ENCODE data around the gene P3H1. TPM values are rescaled to one million over a fixed set of nuclear protein-coding genes. Genes with fewer than 3 reads are reported as not detected.
"Not testable (repeated sequence)": the region's sequence is repeated elsewhere in the genome, so short reads cannot be mapped to it uniquely, and the experiment has no call there.

The P3H1 gene
- total and polyA plus RNA-seq, 2 of the 13 experiments (the other 11 are each of a cell fraction or from before 2014, with no cell fraction given): 64.6 to 120 TPM

DNA sequence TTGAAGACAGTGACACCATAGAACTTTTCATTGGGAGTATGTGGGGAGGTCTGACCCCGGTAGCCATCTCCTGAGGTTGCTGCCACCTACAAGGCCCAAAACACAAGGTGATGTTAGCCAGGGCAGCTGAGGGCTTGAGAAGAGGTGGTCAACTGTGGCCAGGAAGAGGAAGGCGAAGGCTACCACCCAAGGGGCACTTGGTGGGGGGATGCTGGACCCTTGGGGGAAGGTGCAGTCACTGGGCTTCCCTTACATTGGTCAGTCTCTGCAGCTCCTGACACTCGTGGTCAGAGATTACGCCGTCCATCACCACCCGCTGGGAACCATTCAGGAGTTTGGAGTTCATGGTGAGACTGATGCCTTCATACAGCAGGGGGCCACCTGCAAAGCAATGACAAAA is 14.5 kb downstream of the P3H1 start:
- Histone ChIP-seq H3K4me1 (ENCODE audit: insufficient read depth, low read length) (peaks cover 19% of the 10 kb centered on the region), H4K20me1 (ENCODE audit: insufficient read depth, low read length) (no peaks in the 10 kb centered on the region), H3K9me3 (ENCODE audit: low read length) (no peaks in the 10 kb centered on the region), H3K27ac (ENCODE audit: extremely low read length, insufficient read depth, low read length) (no peak overlapping the region), H3K9ac (ENCODE audit: insufficient read depth, low read depth, low read length) (no peak overlapping the region), H3K36me3 (replicated peaks in 1 of 2; ENCODE audit: control insufficient read depth in 1 of 2, insufficient read depth in 2 of 2, low read length in 2 of 2) (peaks cover 42 to 85% of the 10 kb centered on the region in 2 experiments), H2AFZ (ENCODE audit: low read length) (no peak overlapping the region), H3K4me2 (ENCODE audit: low read depth, low read length) (no peak overlapping the region), H3K79me2 (ENCODE audit: insufficient read depth, low read length) (no peaks in the 10 kb centered on the region), H3K27me3 (ENCODE audit: control insufficient read depth in 1 of 2, insufficient read depth in 2 of 2, low read length in 2 of 2) (no peaks in the 10 kb centered on the region), H3K4me3 (replicated peaks in 1 of 3; ENCODE audit: insufficient read depth in 1 of 3, low read depth in 2 of 3, low read length in 3 of 3) (no peak overlapping the region)
- WGBS (ENCODE audit: low lambda C conversion rate): 100% methylated on average over 6 of the region's 6 CpGs
- intact Hi-C loops (cut with micrococcal nuclease; ENCODE audit: unreplicated experiment) (no loop called here), in situ Hi-C loops (cut with HindIII; ENCODE audit: extremely low pct_ligation_motif_present, low pct_unique_long_range_greater_than_20kb) (no loop called here)
- ChIA-PET CTCF (ENCODE audit: low intra/inter-chr PET ratio, low total read pairs) (no interaction called here), POLR2A (interaction anchor here (1.1 kb wide), 1 partner anchor 15 kb away, joined by 5 read pairs; the partner anchor contains the start of genes C1orf50 and P3H1)
- DNase-seq (ENCODE audit: low spot score) (no peak), FAIRE-seq (no peak), ATAC-seq (no peak)
- BruUV-seq (replicated peaks): no TSS peak
- TF ChIP-seq, protein P1, sequence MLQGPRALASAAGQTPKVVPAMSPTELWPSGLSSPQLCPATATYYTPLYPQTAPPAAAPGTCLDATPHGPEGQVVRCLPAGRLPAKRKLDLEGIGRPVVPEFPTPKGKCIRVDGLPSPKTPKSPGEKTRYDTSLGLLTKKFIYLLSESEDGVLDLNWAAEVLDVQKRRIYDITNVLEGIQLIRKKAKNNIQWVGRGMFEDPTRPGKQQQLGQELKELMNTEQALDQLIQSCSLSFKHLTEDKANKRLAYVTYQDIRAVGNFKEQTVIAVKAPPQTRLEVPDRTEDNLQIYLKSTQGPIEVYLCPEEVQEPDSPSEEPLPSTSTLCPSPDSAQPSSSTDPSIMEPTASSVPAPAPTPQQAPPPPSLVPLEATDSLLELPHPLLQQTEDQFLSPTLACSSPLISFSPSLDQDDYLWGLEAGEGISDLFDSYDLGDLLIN (CRISPR knock-in tag; IDR thresholded peaks at IDR 0.05; ENCODE audit: borderline replicate concordance): no peak
- no peak for TF ChIP-seq TBX3 (IDR thresholded peaks at IDR 0.05; ENCODE audit: borderline replicate concordance)
- no peak for TF ChIP-seq ZFP1 (CRISPR knock-in tag; IDR thresholded peaks at IDR 0.05)
- no peak for TF ChIP-seq IRF2 (CRISPR knock-in tag; IDR thresholded peaks at IDR 0.05)
- TF ChIP-seq POLR2AphosphoS2 (IDR thresholded peaks at IDR 0.05; ENCODE audit: low read depth, low read length): no peak
- no peak for TF ChIP-seq GABPA (IDR thresholded peaks at IDR 0.05; ENCODE audit: low read depth, low read length)
- no peak for TF ChIP-seq GABPA (CRISPR knock-in tag; IDR thresholded peaks at IDR 0.05; ENCODE audit: low read depth)
- TF ChIP-seq PPARG (CRISPR knock-in tag; conservative IDR thresholded peaks at IDR 0.05): no peak
- TF ChIP-seq, protein P2, sequence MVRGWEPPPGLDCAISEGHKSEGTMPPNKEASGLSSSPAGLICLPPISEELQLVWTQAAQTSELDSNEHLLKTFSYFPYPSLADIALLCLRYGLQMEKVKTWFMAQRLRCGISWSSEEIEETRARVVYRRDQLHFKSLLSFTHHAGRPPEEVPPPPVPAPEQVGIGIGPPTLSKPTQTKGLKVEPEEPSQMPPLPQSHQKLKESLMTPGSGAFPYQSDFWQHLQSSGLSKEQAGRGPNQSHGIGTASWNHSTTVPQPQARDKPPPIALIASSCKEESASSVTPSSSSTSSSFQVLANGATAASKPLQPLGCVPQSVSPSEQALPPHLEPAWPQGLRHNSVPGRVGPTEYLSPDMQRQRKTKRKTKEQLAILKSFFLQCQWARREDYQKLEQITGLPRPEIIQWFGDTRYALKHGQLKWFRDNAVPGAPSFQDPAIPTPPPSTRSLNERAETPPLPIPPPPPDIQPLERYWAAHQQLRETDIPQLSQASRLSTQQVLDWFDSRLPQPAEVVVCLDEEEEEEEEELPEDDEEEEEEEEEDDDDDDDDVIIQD (CRISPR knock-in tag; IDR thresholded peaks at IDR 0.05; ENCODE audit: low read depth): no peak
- no peak for TF ChIP-seq ESRRA (CRISPR knock-in tag; IDR thresholded peaks at IDR 0.05; ENCODE audit: low read depth)
- TF ChIP-seq, protein P3, sequence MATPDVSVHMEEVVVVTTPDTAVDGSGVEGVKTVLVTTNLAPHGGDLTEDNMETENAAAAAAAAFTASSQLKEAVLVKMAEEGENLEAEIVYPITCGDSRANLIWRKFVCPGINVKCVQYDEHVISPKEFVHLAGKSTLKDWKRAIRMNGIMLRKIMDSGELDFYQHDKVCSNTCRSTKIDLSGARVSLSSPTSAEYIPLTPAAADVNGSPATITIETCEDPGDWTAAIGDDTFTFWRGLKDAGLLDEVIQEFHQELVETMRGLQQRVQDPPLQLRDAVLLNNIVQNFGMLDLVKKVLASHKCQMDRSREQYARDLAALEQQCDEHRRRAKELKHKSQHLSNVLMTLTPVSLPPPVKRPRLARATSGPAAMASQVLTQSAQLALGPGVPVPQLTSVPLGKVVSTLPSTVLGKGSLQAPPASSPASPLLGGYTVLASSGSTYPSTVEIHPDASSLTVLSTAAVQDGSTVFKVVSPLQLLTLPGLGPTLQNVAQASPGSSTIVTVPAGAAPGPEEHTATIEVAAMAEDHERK (CRISPR knock-in tag; IDR thresholded peaks at IDR 0.05; ENCODE audit: low read depth): no peak
- TF ChIP-seq, protein P4, sequence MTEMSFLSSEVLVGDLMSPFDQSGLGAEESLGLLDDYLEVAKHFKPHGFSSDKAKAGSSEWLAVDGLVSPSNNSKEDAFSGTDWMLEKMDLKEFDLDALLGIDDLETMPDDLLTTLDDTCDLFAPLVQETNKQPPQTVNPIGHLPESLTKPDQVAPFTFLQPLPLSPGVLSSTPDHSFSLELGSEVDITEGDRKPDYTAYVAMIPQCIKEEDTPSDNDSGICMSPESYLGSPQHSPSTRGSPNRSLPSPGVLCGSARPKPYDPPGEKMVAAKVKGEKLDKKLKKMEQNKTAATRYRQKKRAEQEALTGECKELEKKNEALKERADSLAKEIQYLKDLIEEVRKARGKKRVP (CRISPR knock-in tag; IDR thresholded peaks at IDR 0.05): no peak
- TF ChIP-seq CBFB (CRISPR knock-in tag; IDR thresholded peaks at IDR 0.05): no peak

DNA sequence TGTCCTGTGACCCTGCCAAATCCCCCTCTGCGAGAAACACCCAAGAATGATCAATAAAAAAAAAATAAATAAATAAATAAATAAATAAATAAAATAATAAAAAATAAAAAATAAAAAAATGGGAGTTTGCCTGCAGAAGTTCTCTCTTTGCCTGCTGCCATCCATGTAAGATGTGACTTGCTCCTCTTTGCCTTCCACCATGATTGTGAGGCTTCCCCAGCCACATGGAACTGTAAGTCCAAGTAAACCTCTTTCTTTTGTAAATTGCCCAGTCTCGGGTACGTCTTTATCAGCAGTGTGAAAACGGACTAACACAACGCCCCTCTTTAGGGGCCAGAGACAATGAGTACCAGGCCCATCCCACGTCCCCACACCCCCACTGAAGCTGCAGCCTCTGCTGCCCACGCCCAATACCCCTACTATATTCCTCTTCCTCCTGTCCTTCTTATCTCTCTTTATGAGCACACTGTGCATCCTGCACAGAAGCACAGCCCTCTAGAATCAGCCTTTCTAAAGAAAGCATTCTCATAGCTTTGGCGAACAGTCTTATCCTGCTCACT is 15.2 kb downstream of the P3H1 start:
- FAIRE-seq; H3K4me3 ChIP-seq (replicated peaks in 1 of 3; ENCODE audit: insufficient read depth in 1 of 3, low read depth in 2 of 3, low read length in 3 of 3); H2AFZ ChIP-seq (ENCODE audit: low read length); H3K9me3 ChIP-seq (ENCODE audit: low read length); H3K27me3 ChIP-seq (ENCODE audit: control insufficient read depth in 1 of 2, insufficient read depth in 2 of 2, low read length in 2 of 2); H3K4me2 ChIP-seq (ENCODE audit: low read depth, low read length); CTCF ChIA-PET (ENCODE audit: low intra/inter-chr PET ratio, low total read pairs); DNase-seq (ENCODE audit: low spot score); in situ Hi-C loops (cut with HindIII; ENCODE audit: extremely low pct_ligation_motif_present, low pct_unique_long_range_greater_than_20kb); H3K27ac ChIP-seq (ENCODE audit: extremely low read length, insufficient read depth, low read length); intact Hi-C loops (cut with micrococcal nuclease; ENCODE audit: unreplicated experiment); H4K20me1 ChIP-seq (ENCODE audit: insufficient read depth, low read length); ATAC-seq; H3K9ac ChIP-seq (ENCODE audit: insufficient read depth, low read depth, low read length); H3K79me2 ChIP-seq (ENCODE audit: insufficient read depth, low read length); POLR2A ChIA-PET: not testable (repeated sequence)
- BruUV-seq (replicated peaks): TSS peak; percentile 17
- peaks cover 46 to 84% of the 10 kb centered on the region in 2 experiments for H3K36me3 ChIP-seq (replicated peaks in 1 of 2; ENCODE audit: control insufficient read depth in 1 of 2, insufficient read depth in 2 of 2, low read length in 2 of 2)
- WGBS (ENCODE audit: low lambda C conversion rate): 94% methylated on average over 8 of the region's 8 CpGs
- peaks cover 19% of the 10 kb centered on the region for H3K4me1 ChIP-seq (ENCODE audit: insufficient read depth, low read length)

Data from HepG2 (cell line).